GM21390 (cell line): ENCODE results near the gene JARID2.

Experiments used
- ATAC-seq: cut with Tn5 transposase; IDR thresholded peaks from one replicate; pipeline ENCODE4 v1.9.1; 2021; ENCODE audit not compliant: unreplicated experiment

The JARID2 gene

DNA sequence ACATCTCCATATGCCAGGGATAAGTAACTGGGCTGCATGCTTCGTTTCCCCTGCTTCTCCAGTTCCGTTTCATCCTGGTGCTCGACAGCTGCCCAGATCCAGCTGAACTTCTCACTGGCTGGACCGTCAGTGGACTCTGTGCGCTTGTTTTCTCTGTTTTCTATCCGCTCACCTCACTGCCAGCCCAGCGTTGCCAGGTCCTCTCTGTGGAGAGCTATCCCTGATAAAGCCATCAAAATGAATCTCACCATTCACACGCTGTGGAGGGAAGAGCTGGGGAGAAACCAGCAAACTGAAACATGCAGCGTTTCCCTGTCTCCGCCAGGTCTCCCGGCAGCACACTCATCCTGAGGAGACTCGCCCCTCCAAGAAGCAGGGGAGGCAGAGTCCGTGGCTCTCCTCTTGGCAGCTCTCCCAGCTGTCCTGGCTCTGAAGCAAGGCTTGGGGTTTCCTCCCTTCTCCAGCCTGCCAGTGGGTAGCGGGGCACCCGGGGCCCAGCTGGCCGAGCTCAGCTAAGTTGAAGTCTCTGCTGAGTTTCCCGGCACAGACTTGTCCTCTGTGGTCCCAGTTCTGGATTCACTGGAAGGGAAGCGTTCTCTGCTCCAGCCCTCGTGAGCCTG is 256.1 kb downstream of the JARID2 start:
- no peak for ATAC-seq

GRCh38 chr6:15502446-15503345 is 256.8 kb downstream of the JARID2 start:
- no peak for ATAC-seq

DNA sequence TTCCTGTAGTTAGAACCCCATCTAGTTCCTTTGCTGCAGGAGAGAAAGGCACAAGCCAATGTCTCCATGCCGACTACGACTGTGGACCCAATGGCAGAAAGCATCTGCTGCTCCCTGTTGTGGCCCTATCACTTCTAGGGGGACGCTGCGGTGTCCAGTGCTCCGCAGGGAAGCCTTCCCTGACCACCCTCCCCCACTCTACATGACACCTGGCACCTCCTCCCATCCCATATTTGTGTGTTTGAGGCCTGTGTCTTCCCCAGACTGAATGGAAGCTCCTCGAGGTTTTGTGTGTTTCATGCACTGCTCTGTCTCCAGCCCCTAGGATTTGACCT is 257.4 kb downstream of the JARID2 start:
- ATAC-seq = no peak

- no peak for ATAC-seq
Measured at GRCh38 chr6:15504040-15504495, 258.2 kb downstream of the JARID2 start.

- ATAC-seq = no peak
Measured at GRCh38 chr6:15504581-15505350, 258.9 kb downstream of the JARID2 start.

DNA sequence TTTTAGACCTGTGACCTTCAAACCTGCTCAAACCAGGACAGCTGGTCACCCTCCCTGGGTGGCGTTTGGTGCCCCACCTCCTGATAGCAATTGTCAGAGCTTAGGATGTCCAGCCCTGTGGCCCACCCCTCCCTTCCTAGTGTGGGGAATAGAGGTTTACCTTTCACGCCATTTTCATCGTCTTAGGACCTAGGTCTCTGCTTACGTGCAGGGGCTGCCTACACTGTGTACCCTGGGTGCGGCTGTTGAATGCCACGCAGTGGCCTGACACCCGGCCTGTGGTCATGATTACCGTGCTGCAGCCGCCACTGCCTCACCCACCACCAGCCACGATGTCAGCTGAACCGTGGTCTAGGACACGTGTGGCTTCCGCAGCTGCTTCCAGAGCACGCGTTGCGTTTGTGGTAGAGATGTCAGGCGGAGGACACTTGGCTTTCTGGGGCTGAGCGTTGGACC is 259.6 kb downstream of the JARID2 start:
- ATAC-seq = no peak

DNA sequence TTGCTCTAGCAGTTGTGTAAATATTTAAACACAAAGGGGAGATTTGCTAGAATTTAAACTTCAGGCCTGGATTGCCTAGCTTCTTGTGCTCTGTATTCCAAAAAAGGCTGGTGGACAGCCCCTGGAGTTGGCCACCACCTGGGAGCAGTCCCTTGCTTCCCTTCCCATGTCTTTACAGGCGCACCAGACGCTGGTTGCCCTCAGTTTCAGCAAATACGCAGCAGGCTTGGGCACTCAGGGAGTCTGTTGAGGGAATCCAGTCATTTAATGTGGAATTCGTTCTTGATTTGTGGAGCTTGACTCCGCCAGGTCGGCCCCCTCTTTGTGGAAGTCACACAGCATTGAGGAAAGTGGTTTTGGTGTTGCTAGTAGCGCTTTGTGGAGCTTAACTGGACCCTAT is 260.2 kb downstream of the JARID2 start:
- no peak for ATAC-seq

GRCh38 chr6:15507221-15507620 is 261.4 kb downstream of the JARID2 start:
- ATAC-seq = no peak

- ATAC-seq = no peak
Measured at GRCh38 chr6:15507746-15508145, 261.9 kb downstream of the JARID2 start.

DNA sequence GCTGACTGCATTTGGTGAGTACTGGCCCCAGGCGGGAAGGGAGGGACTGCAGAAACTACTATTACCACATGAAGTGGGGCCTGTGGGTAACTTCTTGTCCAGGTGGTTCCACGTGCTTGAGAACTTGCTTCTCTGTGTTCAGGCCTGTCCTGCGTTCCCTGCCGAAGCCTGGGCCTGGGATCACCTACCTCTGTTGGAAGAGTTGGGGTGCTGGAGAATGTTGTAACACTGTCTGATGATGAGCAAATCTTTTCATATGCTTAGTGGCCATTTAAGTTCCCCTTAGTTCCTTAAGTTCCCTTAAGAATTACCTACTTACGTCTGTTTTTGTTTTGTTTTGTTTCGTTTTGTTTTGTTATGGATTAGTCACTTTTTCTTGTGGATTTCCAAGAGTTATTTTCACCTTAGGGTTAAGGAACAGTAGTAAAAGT is 262.6 kb downstream of the JARID2 start:
- ATAC-seq = no peak

DNA sequence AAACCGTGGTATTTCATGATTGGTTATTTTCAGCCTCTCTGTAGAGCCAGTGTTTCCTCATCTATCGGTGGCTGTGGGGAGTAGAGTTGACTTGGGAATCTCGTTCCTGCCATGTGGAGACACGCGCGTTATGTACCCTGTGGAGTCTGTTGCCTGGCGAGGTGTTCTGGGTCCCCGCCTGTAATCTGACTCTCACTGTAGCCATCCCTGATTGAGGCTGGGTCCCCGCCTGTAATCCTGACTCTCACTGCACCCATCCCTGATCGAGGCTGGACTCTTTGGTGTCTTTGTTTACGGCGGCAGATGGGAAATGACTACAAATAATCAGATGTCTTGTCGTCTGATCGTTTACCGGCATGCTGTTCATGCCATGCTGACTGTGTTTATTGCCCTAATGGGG is 263.1 kb downstream of the JARID2 start:
- ATAC-seq = no peak

GRCh38 chr6:15509335-15509933 is 263.6 kb downstream of the JARID2 start:
- no peak for ATAC-seq

- no peak for ATAC-seq
Measured at GRCh38 chr6:15510121-15510520, 264.3 kb downstream of the JARID2 start.

DNA sequence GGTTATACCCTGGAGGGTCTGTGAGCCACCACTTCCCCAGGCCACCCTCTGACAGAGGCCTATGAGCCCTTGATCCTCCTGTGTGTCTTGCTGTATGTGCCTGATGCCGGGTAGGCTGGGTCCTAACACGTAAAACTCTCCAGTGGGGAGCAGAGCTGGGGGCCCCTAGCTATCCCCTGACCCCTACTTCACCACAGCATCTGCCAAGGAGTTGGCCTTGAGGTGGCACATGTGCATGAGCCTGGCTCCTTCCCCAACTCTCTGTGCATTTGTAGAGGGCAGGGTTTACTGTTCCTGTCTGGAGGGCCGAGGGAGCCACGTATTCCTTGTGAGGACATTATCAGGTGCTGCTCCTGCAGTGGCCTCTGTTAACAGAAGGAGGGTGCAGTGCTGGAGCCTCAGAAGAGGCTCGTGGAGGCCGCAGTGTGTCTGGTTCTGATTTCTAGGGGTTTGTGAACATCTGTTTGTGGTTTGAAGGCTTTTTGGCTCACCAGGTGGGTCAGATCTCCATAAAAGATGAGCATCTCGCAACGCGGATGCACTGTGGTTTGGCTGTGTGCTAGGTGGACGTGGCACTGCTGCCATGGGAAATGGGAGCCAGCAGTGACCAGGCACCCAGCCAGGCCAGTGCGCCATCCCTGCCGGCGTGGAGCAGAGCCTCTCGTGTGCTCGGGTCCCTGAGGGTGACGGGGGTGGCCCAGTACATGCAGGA is 264.8 kb downstream of the JARID2 start:
- ATAC-seq = no peak

DNA sequence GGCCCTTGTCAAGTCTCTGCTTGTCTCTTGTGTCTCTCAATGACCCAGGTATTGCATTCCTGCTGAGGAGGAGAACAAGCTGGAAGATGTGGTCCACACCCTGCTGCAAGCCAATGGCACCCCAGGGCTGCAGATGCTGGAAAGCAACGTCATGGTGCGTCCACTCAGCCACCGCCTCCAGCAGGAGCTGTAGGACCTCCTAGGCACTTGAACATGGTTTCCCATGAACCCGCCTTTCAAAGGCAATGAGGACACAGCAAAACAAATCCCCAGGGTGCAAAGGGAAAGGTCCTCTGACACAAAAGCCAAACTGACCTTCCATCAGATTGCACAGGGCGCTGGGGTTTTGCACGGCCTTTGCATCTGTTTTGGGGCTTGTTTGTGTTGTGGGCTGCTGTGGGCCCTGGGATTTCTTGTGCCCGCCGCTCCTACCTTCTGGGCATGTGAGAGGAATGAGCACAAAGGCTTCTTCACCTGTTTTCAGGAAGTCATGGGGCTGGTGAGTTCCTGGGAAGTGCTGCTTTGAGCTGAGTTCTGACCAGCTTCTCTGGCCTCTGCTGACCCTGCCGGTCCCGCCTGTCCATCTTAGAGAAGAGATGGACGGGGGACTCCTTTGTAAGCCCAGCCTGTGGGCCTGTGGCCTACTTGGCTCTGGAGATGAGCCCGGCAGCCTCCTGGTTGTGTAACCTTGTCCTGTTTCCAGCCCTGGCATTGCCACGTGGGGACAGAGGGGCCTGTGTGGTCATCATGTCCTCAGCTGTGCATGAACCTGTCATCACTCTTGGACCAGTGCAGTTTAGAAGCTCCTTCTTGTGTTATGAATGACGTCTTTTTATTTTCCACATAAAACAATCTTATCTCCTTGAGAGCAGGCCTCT is 265.6 kb downstream of the JARID2 start:
- no peak for ATAC-seq

DNA sequence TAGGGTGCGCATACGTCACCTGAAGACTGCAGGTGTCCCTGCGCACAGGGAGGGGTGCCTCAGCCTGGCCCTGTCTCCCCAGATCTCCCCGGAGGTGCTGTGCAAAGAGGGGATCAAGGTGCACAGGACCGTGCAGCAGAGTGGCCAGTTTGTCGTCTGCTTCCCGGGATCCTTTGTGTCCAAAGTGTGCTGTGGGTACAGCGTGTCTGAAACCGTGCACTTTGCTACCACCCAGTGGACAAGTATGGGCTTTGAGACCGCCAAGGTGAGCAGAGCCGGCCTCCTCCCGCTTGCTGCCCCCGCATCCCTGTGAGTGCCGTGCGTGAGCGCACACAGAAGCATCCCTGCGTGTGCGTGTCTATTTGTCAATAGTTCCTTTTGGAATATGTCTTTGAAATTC is 266.3 kb downstream of the JARID2 start:
- no peak for ATAC-seq

DNA sequence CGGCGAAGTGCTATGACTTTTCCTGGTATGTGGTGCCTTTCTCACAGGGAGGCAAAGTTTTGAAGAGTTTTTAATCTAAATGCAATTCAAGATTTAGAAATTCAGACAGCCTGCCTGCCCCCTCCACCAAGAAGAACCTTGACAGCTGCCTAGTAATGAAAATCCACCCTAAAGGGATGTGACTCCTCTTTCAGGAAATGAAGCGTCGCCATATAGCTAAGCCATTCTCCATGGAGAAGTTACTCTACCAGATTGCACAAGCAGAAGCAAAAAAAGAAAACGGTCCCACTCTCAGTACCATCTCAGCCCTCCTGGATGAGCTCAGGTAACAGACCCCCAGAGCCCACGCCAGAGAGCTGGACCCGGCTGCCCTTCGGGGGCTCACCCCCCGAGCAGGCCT is 266.9 kb downstream of the JARID2 start:
- ATAC-seq = no peak

- ATAC-seq = no peak
Measured at GRCh38 chr6:15513131-15513771, 267.4 kb downstream of the JARID2 start.
